OCI-LY3 (cell line): ENCODE data around the gene CDKN2B.

ENCODE experiments used
- H2AFZ ChIP-seq: fragments of 200-600, 300-600 bp; shearing (Covaris generic); 2 replicates; pipeline ENCODE4 v1.6.0; 2014; ENCODE audit warnings: antibody characterized with exemption, low read depth, low read length
- H3K27ac ChIP-seq: fragments of 200-600, 300-600 bp; sonication (generic); 2 replicates; pipeline ENCODE4 v1.5.1; 2014; ENCODE audit warnings: mild to moderate bottlenecking, low read length, moderate library complexity, mixed read lengths
- H3K27me3 ChIP-seq: fragments of 200-600, 300-600 bp; sonication (generic); 2 replicates; pipeline ENCODE4 v1.6.1; 2014; ENCODE audit warnings: low read depth, low read length, mixed read lengths
- H3K36me3 ChIP-seq: fragments of 200-600, 300-600 bp; sonication (generic); replicated peaks from 2 replicates; pipeline ENCODE3; 2014; ENCODE audit warnings: low read depth, low read length, mixed read lengths
- H3K4me1 ChIP-seq: fragments of 300-600, 200-600 bp; sonication (generic); 2 replicates; pipeline ENCODE4 v1.6.1; 2014; ENCODE audit warnings: low read length, mixed read lengths
- H3K4me2 ChIP-seq: fragments of 200-600, 300-600 bp; sonication (generic); 2 replicates; pipeline ENCODE4 v1.6.1; 2014; ENCODE audit warnings: low read length, mixed read lengths
- H3K4me3 ChIP-seq: fragments of 300-600, 200-600 bp; sonication (generic); 2 replicates; pipeline ENCODE4 v1.5.1; 2014; ENCODE audit warnings: antibody characterized with exemption, mild to moderate bottlenecking, low read length, moderate library complexity
- H3K79me2 ChIP-seq: fragments of 300-600, 200-600 bp; shearing (Covaris generic); 2 replicates; pipeline ENCODE4 v1.6.1; 2014; ENCODE audit warnings: mild to moderate bottlenecking, low read length, mixed read lengths
- H3K9ac ChIP-seq: fragments of 300-600, 200-600 bp; shearing (Covaris generic); 2 replicates; pipeline ENCODE4 v1.6.0; 2014; ENCODE audit warnings: mild to moderate bottlenecking, low read length, moderate library complexity
- H3K9me3 ChIP-seq: fragments of 200-600, 300-600 bp; shearing (Covaris generic); 2 replicates; pipeline ENCODE4 v1.6.1; 2014; ENCODE audit warnings: low read length, mixed read lengths; ENCODE audit not compliant: insufficient read depth
- H4K20me1 ChIP-seq: fragments of 200-600, 300-600 bp; sonication (generic); 2 replicates; pipeline ENCODE4 v1.6.1; 2016; ENCODE audit warnings: low read length, mixed read lengths; ENCODE audit not compliant: insufficient read depth
- EZH2phosphoT487 ChIP-seq: fragments of 200-600 bp; shearing (Covaris generic); IDR thresholded peaks from 2 replicates; pipeline ENCODE4 v1.6.1; 2018; ENCODE audit warnings: antibody characterized with exemption, mixed run types, low read depth
- TF ChIP-seq, protein P1 (sequence below): fragments of 200-600, 300-600 bp; sonication (generic); IDR thresholded peaks from 2 replicates; pipeline ENCODE4 v1.5.1; 2014; ENCODE audit warnings: antibody characterized with exemption, low read length, low read depth

Gene CDKN2B

DNA sequence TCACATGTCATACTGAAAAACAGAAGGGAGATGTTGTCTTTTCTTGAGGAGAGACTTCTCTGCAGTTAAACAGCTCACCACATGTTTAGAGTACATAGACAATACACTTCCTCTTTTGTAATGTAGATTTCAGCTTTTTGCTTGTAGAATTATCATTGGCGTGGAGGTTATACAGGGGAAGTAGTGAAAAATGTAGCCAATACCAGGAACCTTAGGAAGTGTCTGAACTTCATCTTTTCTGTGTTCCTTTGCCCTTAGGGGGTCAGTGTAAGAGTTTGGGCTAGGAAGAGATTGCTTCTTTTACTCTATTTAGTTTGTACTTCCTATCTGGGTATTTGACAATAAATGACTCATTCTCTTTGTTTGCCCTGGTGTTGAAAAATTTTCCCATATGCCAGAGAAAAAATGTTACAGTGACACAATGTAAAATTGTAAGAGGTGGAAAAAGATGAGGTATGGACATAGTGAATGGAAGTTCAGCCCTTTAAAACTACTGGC lies 21.0 kb upstream of the CDKN2B start:
- Histone ChIP-seq H3K4me1 (no peaks in the 10 kb centered on the region), H3K27me3 (no peaks in the 10 kb centered on the region), H3K4me3 (no peak overlapping the region), H3K27ac (no peak overlapping the region), H3K36me3 (no peaks in the 10 kb centered on the region), H3K9ac (no peak overlapping the region), H3K9me3 (no peaks in the 10 kb centered on the region), H3K79me2 (no peaks in the 10 kb centered on the region), H2AFZ (no peak overlapping the region), H3K4me2 (no peak overlapping the region), H4K20me1 (no peaks in the 10 kb centered on the region)
- TF ChIP-seq EZH2phosphoT487, result no peak
- TF ChIP-seq, protein P1, sequence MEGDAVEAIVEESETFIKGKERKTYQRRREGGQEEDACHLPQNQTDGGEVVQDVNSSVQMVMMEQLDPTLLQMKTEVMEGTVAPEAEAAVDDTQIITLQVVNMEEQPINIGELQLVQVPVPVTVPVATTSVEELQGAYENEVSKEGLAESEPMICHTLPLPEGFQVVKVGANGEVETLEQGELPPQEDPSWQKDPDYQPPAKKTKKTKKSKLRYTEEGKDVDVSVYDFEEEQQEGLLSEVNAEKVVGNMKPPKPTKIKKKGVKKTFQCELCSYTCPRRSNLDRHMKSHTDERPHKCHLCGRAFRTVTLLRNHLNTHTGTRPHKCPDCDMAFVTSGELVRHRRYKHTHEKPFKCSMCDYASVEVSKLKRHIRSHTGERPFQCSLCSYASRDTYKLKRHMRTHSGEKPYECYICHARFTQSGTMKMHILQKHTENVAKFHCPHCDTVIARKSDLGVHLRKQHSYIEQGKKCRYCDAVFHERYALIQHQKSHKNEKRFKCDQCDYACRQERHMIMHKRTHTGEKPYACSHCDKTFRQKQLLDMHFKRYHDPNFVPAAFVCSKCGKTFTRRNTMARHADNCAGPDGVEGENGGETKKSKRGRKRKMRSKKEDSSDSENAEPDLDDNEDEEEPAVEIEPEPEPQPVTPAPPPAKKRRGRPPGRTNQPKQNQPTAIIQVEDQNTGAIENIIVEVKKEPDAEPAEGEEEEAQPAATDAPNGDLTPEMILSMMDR, result no peak

DNA sequence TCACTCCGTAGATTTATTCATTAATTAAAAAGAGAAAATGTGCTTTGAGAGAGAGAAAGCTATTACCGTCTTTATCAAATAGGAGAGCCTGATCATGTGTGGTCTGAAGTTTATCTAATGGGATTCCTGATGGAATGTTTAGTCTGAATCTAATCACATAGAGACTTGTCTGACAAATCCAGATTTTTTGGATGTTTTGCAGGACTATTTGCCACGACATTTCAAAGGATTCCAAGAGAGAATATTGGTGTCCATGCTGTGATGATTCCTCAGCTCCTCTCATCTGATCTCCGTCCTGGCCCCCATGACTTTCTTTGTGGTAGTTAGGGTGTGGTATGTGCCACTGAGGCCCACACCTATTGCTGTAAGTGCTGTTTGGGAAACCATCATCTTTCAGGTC lies 20.1 kb upstream of the CDKN2B start:
- no peak overlapping the region for H3K27ac ChIP-seq
- H3K9ac ChIP-seq, result no peak overlapping the region
- H3K27me3 ChIP-seq, result no peaks in the 10 kb centered on the region
- no peaks in the 10 kb centered on the region for H3K4me1 ChIP-seq
- TF ChIP-seq, protein P1, result no peak
- no peak for TF ChIP-seq EZH2phosphoT487
- H3K79me2 ChIP-seq, result no peaks in the 10 kb centered on the region
- H3K4me3 ChIP-seq, result no peak overlapping the region
- no peaks in the 10 kb centered on the region for H3K36me3 ChIP-seq
- no peak overlapping the region for H2AFZ ChIP-seq
- H3K9me3 ChIP-seq, result no peaks in the 10 kb centered on the region
- H4K20me1 ChIP-seq, result no peaks in the 10 kb centered on the region
- H3K4me2 ChIP-seq, result no peak overlapping the region

DNA sequence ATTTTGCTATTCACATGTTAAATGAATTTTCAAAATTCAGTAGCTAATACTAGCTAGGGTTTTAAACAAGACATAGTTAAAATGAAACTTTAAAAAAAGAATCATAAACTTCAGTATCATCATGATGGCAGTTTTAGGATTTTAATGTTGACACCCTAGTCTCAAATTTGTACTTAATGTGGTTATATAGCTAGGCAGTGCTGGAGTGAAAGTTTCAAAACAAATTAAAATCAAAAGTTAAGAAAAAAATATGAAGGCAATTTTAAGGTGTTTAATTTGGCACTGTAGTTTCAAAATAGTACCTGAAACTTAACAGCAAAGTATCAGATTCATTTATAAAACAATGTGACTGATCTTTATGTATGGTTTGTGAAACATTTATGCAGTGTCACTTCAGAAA lies 19.3 kb upstream of the CDKN2B start:
- H3K4me2 ChIP-seq, result no peak overlapping the region
- H4K20me1 ChIP-seq, result no peaks in the 10 kb centered on the region
- no peak overlapping the region for H3K4me3 ChIP-seq
- H3K9me3 ChIP-seq, result no peaks in the 10 kb centered on the region
- no peaks in the 10 kb centered on the region for H3K36me3 ChIP-seq
- H3K9ac ChIP-seq, result no peak overlapping the region
- no peak overlapping the region for H3K27ac ChIP-seq
- TF ChIP-seq EZH2phosphoT487, result no peak
- TF ChIP-seq, protein P1, result no peak
- no peaks in the 10 kb centered on the region for H3K27me3 ChIP-seq
- no peak overlapping the region for H2AFZ ChIP-seq
- no peaks in the 10 kb centered on the region for H3K4me1 ChIP-seq
- H3K79me2 ChIP-seq, result no peaks in the 10 kb centered on the region

DNA sequence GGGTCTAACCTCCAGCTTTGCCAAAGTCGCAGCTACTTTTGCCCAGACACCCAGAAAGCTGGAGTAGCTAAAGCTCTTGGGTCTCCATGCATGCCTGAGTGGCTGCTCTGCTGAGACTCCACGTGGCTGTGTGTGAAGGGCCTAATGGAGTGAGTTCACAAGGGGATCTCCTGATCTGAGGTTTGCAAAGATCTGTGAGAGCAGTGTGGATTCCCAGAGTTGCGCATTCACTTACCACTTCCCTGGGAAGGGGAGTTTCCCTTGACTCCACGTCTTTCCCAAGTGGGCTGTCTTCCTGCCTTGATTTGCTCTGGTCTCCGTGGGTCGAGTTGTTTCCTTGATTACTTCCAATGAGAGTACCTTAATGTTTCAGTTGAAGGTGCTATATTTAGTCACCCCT lies 17.6 kb upstream of the CDKN2B start:
- H4K20me1 ChIP-seq, result no peaks in the 10 kb centered on the region

More for the DNA sequence above, 17.6 kb upstream of the CDKN2B start:
- H3K36me3 ChIP-seq, result no peaks in the 10 kb centered on the region
- no peak overlapping the region for H3K4me3 ChIP-seq
- H3K27ac ChIP-seq, result no peak overlapping the region
- no peaks in the 10 kb centered on the region for H3K27me3 ChIP-seq
- TF ChIP-seq, protein P1, result no peak
- TF ChIP-seq EZH2phosphoT487, result no peak
- no peak overlapping the region for H2AFZ ChIP-seq
- H3K4me1 ChIP-seq, result no peaks in the 10 kb centered on the region
- no peak overlapping the region for H3K9ac ChIP-seq
- H3K79me2 ChIP-seq, result no peaks in the 10 kb centered on the region
- H3K4me2 ChIP-seq, result no peak overlapping the region
- H3K9me3 ChIP-seq, result no peaks in the 10 kb centered on the region
